Measurements from ENCODE around the gene ATP10A. TPM values are rescaled to one million over a fixed set of nuclear protein-coding genes. Genes with fewer than 3 reads are reported as not detected.
A peak's percentile ranks its signal among the peaks of the same experiment; 100 is the strongest.

ATP10A gene
- total and polyA plus RNA-seq, 3 experiments from 2014 or later, result 8.2 to 28.9 (median 24.0) TPM

DNA sequence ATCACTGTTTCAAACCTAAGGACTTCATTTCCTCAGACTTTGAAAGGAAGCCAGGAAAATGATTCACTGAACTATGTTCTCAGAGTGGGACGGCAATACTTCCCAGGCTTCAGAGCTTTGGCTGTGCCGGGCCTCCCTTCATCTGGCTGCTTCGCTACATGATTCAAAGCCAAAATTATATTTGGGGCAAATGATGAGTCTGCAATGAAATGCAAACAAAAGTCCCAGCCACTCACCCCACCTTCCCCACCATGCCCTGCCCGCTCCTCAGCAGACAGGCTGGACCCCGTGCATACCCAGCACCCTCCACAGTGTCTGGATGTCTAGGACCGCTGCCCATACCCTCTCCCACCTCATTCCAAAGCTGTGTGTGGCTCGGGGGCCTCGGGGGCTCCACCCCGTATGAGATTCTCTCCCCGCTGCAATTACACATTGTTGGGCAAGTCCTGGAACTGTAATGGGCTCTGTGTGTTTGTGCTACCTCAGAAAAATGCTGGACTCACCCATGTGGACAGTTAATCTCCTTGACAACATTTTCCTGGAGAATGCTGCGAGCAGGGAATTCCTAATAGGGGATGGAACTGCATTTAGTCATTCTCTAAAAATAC lies 32.2 kb downstream of the ATP10A start:
- peaks cover 20 to 44% (median 27%) of the 10 kb centered on the region in 3 donors for H3K4me1 Mint-ChIP-seq
- H3K36me3 ChIP-seq (ENCODE audit: insufficient read depth, low read length), result no peaks in the 10 kb centered on the region
- H3K9me3 Mint-ChIP-seq, result peaks cover 0 to 3% (median 2%) of the 10 kb centered on the region in 5 donors
- no peak overlapping the region for H3K27ac Mint-ChIP-seq
- no peaks in the 10 kb centered on the region for H3K9me3 ChIP-seq (ENCODE audit: low read length)
- H3K4me3 ChIP-seq (ENCODE audit: low read length), result no peak overlapping the region
- H3K27ac ChIP-seq (ENCODE audit: low read depth, low read length), result no peak overlapping the region
- no peaks in the 10 kb centered on the region for H3K27me3 Mint-ChIP-seq
- DNase-seq, result no peak
- H3K4me1 ChIP-seq (ENCODE audit: insufficient read depth, low read length), result peaks cover 13% of the 10 kb centered on the region
- ChIA-PET POLR2A (no interaction called here), CTCF (no interaction called here)
- peaks cover 4 to 28% (median 5%) of the 10 kb centered on the region in 3 donors for H3K36me3 Mint-ChIP-seq
- no peaks in the 10 kb centered on the region for H3K27me3 ChIP-seq (ENCODE audit: insufficient read depth, low read length, poor library complexity, severe bottlenecking)
- H3K4me3 Mint-ChIP-seq, result no peak overlapping the region

DNA sequence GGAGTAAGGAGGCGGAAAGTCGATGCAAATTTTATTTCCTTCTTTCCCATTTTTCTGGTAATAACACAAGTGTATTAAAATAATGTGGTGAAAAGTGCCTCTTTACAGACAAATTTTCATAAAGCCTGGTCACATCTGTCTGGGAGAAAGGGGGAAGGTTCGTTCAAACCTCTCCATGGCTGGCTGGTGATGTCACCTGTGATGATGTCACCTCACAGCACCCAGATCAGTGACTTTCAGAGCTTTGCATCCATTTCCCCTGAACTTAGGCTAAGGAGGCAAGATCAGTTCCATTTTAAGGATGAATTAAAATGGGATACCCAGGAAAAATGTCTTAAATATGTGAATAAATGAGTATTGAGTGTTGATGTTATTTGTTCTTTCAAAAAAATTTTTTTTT lies 34.1 kb downstream of the ATP10A start:
- H3K27me3 Mint-ChIP-seq, result no peaks in the 10 kb centered on the region
- H3K27ac ChIP-seq (ENCODE audit: low read depth, low read length), result no peak overlapping the region
- H3K9me3 ChIP-seq (ENCODE audit: low read length), result no peaks in the 10 kb centered on the region
- H3K4me1 Mint-ChIP-seq, result peaks cover 29 to 56% (median 30%) of the 10 kb centered on the region in 3 donors
- H3K36me3 Mint-ChIP-seq, result peaks cover 7 to 32% (median 8%) of the 10 kb centered on the region in 3 donors
- H3K9me3 Mint-ChIP-seq, result peaks cover 0 to 7% (median 5%) of the 10 kb centered on the region in 5 donors
- H3K4me3 Mint-ChIP-seq, result no peak overlapping the region
- POLR2A ChIA-PET, result no interaction called here
- H3K4me3 ChIP-seq (ENCODE audit: low read length), result no peak overlapping the region
- H3K27me3 ChIP-seq (ENCODE audit: insufficient read depth, low read length, poor library complexity, severe bottlenecking), result no peaks in the 10 kb centered on the region
- no peak for DNase-seq
- peaks cover 9% of the 10 kb centered on the region for H3K4me1 ChIP-seq (ENCODE audit: insufficient read depth, low read length)
- CTCF ChIA-PET, result no interaction called here
- no peak overlapping the region for H3K27ac Mint-ChIP-seq
- no peaks in the 10 kb centered on the region for H3K36me3 ChIP-seq (ENCODE audit: insufficient read depth, low read length)

DNA sequence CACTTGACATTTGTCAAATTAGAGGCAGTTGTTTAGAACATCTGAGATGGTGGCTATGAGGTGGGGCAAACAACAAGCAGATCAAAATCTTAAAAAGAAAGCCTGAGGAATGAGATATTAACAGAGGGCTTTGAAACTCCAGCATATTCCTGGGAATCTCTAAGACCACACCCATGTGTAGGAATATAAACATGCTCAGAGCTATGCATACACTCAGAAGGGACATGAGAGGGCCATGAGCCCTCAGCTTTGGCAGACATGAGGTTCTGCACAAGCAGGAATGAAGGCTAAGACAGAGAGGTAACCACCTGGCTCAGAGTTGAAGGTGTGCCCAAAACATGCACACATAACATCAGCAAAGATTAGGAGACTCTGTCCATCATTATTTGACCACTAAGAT lies 37.9 kb downstream of the ATP10A start:
- H3K36me3 ChIP-seq (ENCODE audit: insufficient read depth, low read length), result no peaks in the 10 kb centered on the region
- peaks cover 0 to 7% (median 5%) of the 10 kb centered on the region in 5 donors for H3K9me3 Mint-ChIP-seq
- H3K27me3 ChIP-seq (ENCODE audit: insufficient read depth, low read length, poor library complexity, severe bottlenecking), result no peaks in the 10 kb centered on the region
- no peaks in the 10 kb centered on the region for H3K27me3 Mint-ChIP-seq
- no peak for DNase-seq
- POLR2A ChIA-PET, result no interaction called here
- H3K4me1 Mint-ChIP-seq, result peaks cover 38 to 69% (median 40%) of the 10 kb centered on the region in 3 donors
- H3K36me3 Mint-ChIP-seq, result peaks cover 7 to 25% (median 8%) of the 10 kb centered on the region in 3 donors
- no peak overlapping the region for H3K27ac ChIP-seq (ENCODE audit: low read depth, low read length)
- H3K27ac Mint-ChIP-seq, result peak overlapping the region in 1 of 8 donors; percentile 27
- no peaks in the 10 kb centered on the region for H3K9me3 ChIP-seq (ENCODE audit: low read length)
- no peak overlapping the region for H3K4me3 Mint-ChIP-seq
- no peak overlapping the region for H3K4me3 ChIP-seq (ENCODE audit: low read length)
- H3K4me1 ChIP-seq (ENCODE audit: insufficient read depth, low read length), result peaks cover 5% of the 10 kb centered on the region
- CTCF ChIA-PET, result interaction anchor here (1.1 to 2.2 kb wide), 2 partner anchors 10 to 42 kb away, joined by 3 to 6 read pairs; no protein-coding TSS in a partner anchor

DNA sequence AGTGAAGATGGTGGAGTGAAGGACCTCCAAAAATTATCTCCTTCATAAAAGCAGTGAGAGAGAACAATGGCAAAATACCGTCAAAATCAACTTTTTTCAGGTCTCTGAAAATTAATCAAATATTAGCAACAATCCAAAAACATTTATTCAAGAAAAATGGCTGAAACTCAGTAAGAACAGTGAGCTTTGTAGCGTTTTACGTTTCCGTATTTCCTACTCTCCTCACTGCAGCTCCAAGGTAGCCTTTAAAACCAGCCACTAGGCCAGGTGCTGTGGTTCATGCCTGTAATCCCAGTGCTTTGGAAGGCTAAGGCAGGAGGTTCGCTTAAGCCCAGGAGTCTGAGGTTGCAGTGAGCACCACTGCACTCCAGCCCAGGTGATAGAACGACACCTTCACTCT lies 38.5 kb downstream of the ATP10A start:
- H3K27me3 Mint-ChIP-seq, result no peaks in the 10 kb centered on the region
- peaks cover 7 to 22% (median 8%) of the 10 kb centered on the region in 3 donors for H3K36me3 Mint-ChIP-seq
- CTCF ChIA-PET, result interaction anchor here (1.0 to 2.2 kb wide), 2 partner anchors 29 to 41 kb away, joined by 3 to 6 read pairs; no protein-coding TSS in a partner anchor
- no peaks in the 10 kb centered on the region for H3K36me3 ChIP-seq (ENCODE audit: insufficient read depth, low read length)
- H3K9me3 ChIP-seq (ENCODE audit: low read length), result no peaks in the 10 kb centered on the region
- no peak for DNase-seq
- H3K27me3 ChIP-seq (ENCODE audit: insufficient read depth, low read length, poor library complexity, severe bottlenecking), result no peaks in the 10 kb centered on the region
- H3K27ac ChIP-seq (ENCODE audit: low read depth, low read length), result no peak overlapping the region
- H3K27ac Mint-ChIP-seq, result no peak overlapping the region
- peaks cover 42 to 71% (median 42%) of the 10 kb centered on the region in 3 donors for H3K4me1 Mint-ChIP-seq
- H3K4me1 ChIP-seq (ENCODE audit: insufficient read depth, low read length), result peaks cover 5% of the 10 kb centered on the region
- peaks cover 0 to 7% (median 5%) of the 10 kb centered on the region in 5 donors for H3K9me3 Mint-ChIP-seq
- no peak overlapping the region for H3K4me3 ChIP-seq (ENCODE audit: low read length)
- no peak overlapping the region for H3K4me3 Mint-ChIP-seq
- POLR2A ChIA-PET, result interaction anchor here (1.5 kb wide), 1 partner anchor 38 kb away, joined by 3 read pairs; no protein-coding TSS in a partner anchor

DNA sequence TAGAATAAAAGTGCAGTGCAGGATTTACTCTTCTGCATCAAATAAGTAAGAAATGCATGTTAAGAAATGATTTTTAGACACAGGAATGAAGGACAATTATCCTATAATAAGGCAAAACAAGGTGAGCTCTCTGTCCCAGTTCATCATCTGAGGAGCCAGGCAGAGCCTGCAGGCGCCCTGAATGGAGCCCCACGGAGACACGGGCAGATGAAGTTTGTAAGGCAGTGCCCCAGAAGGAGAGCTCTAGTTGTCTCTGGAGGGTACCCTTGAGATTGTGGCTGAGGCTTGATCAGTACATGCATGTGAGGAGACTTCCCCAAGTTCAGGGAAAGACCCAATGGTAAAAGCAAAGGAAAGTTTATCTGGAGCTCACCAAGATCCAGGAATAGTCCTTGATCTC lies 50.3 kb downstream of the ATP10A start:
- Histone ChIP-seq H3K9me3 (ENCODE audit: low read length) (no peaks in the 10 kb centered on the region), H3K4me1 (ENCODE audit: insufficient read depth, low read length) (peaks cover 55% of the 10 kb centered on the region), H3K4me3 (ENCODE audit: low read length) (no peak overlapping the region), H3K27me3 (ENCODE audit: insufficient read depth, low read length, poor library complexity, severe bottlenecking) (no peaks in the 10 kb centered on the region), H3K36me3 (ENCODE audit: insufficient read depth, low read length) (no peaks in the 10 kb centered on the region), H3K27ac (ENCODE audit: low read depth, low read length) (no peak overlapping the region)
- Mint-ChIP-seq H3K9me3 (no peaks in the 10 kb centered on the region), H3K4me3 (no peak overlapping the region), H3K27me3 (no peaks in the 10 kb centered on the region), H3K27ac (peak overlapping the region in 2 of 8 donors; percentile 34 to 73), H3K36me3 (peaks cover 0 to 3% (median 0%) of the 10 kb centered on the region in 3 donors), H3K4me1 (peaks cover 56 to 71% (median 56%) of the 10 kb centered on the region in 3 donors)
- POLR2A ChIA-PET, result no interaction called here
- no peak for DNase-seq
- CTCF ChIA-PET, result interaction anchor here (1.2 kb wide), 1 partner anchor 29 kb away, joined by 3 read pairs; no protein-coding TSS in a partner anchor

DNA sequence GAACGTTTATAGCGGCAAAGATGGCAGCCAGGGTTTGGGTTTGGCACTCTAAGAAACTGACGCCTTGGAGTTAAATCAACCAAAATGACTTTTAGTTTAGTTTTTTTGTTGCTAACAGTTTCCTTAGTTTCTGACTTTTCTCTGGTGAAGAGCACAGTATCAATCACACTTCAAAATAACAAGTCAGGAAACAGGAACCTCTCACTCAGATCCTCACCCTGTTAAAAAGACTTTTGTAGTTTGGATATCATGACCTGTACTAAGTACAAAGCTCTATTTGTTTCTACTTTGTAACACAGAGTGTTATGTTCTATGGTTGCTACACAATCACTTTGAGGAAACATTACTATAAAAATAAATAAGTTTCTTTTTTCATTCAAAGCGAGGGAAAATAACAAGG lies 51.1 kb downstream of the ATP10A start:
- no peaks in the 10 kb centered on the region for H3K27me3 Mint-ChIP-seq
- H3K27ac Mint-ChIP-seq, result peak overlapping the region in 4 of 8 donors; percentile 8 to 79 (median 26)
- H3K4me3 ChIP-seq (ENCODE audit: low read length), result peak overlapping the region; percentile 24
- H3K36me3 Mint-ChIP-seq, result peaks cover 0 to 4% (median 0%) of the 10 kb centered on the region in 3 donors
- H3K27ac ChIP-seq (ENCODE audit: low read depth, low read length), result no peak overlapping the region
- H3K27me3 ChIP-seq (ENCODE audit: insufficient read depth, low read length, poor library complexity, severe bottlenecking), result no peaks in the 10 kb centered on the region
- no peaks in the 10 kb centered on the region for H3K9me3 Mint-ChIP-seq
- H3K9me3 ChIP-seq (ENCODE audit: low read length), result no peaks in the 10 kb centered on the region
- ChIA-PET POLR2A (no interaction called here), CTCF (interaction anchor here (1.6 to 1.9 kb wide), 2 partner anchors 41 to 122 kb away, joined by 4 to 8 read pairs; no protein-coding TSS in a partner anchor)
- H3K4me1 ChIP-seq (ENCODE audit: insufficient read depth, low read length), result peaks cover 55% of the 10 kb centered on the region
- no peaks in the 10 kb centered on the region for H3K36me3 ChIP-seq (ENCODE audit: insufficient read depth, low read length)
- H3K4me3 Mint-ChIP-seq, result peak overlapping the region in 6 of 7 donors; percentile 39 to 72 (median 68)
- peaks cover 54 to 73% (median 56%) of the 10 kb centered on the region in 3 donors for H3K4me1 Mint-ChIP-seq
- DNase-seq, result peak in 1 of 5 donors; percentile 37

GRCh38 chr15:25811481-25811906 lies 51.6 kb downstream of the ATP10A start:
- Mint-ChIP-seq H3K27ac (peak overlapping the region in 5 of 8 donors; percentile 8 to 79 (median 17)), H3K4me3 (peak overlapping the region; percentile 39 to 81 (median 68)), H3K9me3 (no peaks in the 10 kb centered on the region), H3K27me3 (no peaks in the 10 kb centered on the region), H3K4me1 (peaks cover 56 to 77% (median 58%) of the 10 kb centered on the region in 3 donors), H3K36me3 (peaks cover 0 to 9% (median 2%) of the 10 kb centered on the region in 3 donors)
- Histone ChIP-seq H3K9me3 (ENCODE audit: low read length) (no peaks in the 10 kb centered on the region), H3K4me3 (ENCODE audit: low read length) (peak overlapping the region; percentile 24), H3K36me3 (ENCODE audit: insufficient read depth, low read length) (no peaks in the 10 kb centered on the region), H3K4me1 (ENCODE audit: insufficient read depth, low read length) (peaks cover 55% of the 10 kb centered on the region), H3K27me3 (ENCODE audit: insufficient read depth, low read length, poor library complexity, severe bottlenecking) (no peaks in the 10 kb centered on the region), H3K27ac (ENCODE audit: low read depth, low read length) (no peak overlapping the region)
- ChIA-PET POLR2A (no interaction called here), CTCF (interaction anchor here (1.6 to 1.9 kb wide), 2 partner anchors 42 to 122 kb away, joined by 4 to 8 read pairs; no protein-coding TSS in a partner anchor)
- peak in 2 of 5 donors; percentile 28 to 34 for DNase-seq

- Histone ChIP-seq H3K27me3 (ENCODE audit: insufficient read depth, low read length, poor library complexity, severe bottlenecking) (no peaks in the 10 kb centered on the region), H3K27ac (ENCODE audit: low read depth, low read length) (no peak overlapping the region), H3K4me1 (ENCODE audit: insufficient read depth, low read length) (peaks cover 59% of the 10 kb centered on the region), H3K4me3 (ENCODE audit: low read length) (no peak overlapping the region), H3K9me3 (ENCODE audit: low read length) (no peaks in the 10 kb centered on the region), H3K36me3 (ENCODE audit: insufficient read depth, low read length) (no peaks in the 10 kb centered on the region)
- ChIA-PET POLR2A (no interaction called here), CTCF (interaction anchor here (1.6 to 1.9 kb wide), 2 partner anchors 42 to 123 kb away, joined by 4 to 8 read pairs; no protein-coding TSS in a partner anchor)
- Mint-ChIP-seq H3K9me3 (no peaks in the 10 kb centered on the region), H3K36me3 (peaks cover 0 to 10% (median 2%) of the 10 kb centered on the region in 3 donors), H3K4me3 (peak overlapping the region; percentile 39 to 81 (median 67)), H3K27me3 (no peaks in the 10 kb centered on the region), H3K27ac (peak overlapping the region in 6 of 8 donors; percentile 7 to 79 (median 38)), H3K4me1 (peaks cover 56 to 81% (median 58%) of the 10 kb centered on the region in 3 donors)
- peak in 2 of 5 donors; percentile 13 to 46 for DNase-seq
Observed at GRCh38 chr15:25810631-25811091, 52.5 kb downstream of the ATP10A start.
